Measurements from ENCODE around the gene ATP8A2. TPM values are rescaled to one million over a fixed set of nuclear protein-coding genes. Genes with fewer than 3 reads are reported as not detected.
"Not testable (repeated sequence)": the region's sequence is repeated elsewhere in the genome, so short reads cannot be mapped to it uniquely, and the experiment has no call there.

The ATP8A2 gene
- polyA plus RNA-seq, 4 donors: 5.2 to 11.3 (median 6.8) TPM

- no peak for DNase-seq (ENCODE audit: low read depth in 4 of 4, low spot score in 3 of 4)
These were observed 568.4 kb downstream of the ATP8A2 start for GRCh38 chr13:25939961-25940687.

DNA sequence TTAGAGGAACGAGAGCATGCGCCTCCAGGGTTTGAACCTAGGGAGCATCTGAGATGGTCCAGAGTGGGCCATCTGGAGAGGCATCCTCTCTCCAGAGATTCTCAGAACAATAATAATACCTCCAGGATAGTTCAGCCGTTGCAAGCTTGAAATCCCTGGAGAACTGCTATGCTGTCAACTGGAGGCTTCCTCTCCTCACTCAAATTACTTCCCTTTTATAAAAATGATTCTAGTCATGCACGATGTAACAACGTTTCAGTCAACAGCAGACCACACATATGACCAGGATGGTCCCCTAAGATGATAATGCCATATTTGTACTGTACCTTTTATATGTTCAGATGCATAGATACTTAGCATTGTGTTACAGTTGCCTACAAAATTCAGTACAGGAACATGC, 571.3 kb downstream of the ATP8A2 start:
- DNase-seq (ENCODE audit: low read depth in 4 of 4, low spot score in 3 of 4): no peak

DNA sequence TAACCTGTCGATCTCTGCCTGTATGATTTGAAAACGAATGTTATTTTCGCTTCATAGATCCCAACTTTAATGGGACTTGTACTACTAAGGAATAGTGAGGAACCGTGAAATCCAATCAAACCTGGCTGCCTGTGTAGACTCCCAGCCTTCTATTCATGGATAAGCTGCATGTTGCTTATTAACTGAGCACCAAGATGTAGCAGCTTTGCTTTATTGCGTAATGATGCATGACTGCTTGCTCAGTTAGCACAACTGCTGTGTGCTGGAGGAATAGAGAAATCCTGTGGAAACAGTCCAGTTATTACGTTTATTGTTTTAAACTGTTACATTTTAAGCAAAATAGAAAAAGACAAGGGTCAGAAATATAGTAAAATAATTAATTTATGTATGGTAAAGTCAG, 571.9 kb downstream of the ATP8A2 start:
- no peak for DNase-seq (ENCODE audit: low read depth in 4 of 4, low spot score in 3 of 4)

- no peak for DNase-seq (ENCODE audit: low read depth in 4 of 4, low spot score in 3 of 4)
These were observed 573.8 kb downstream of the ATP8A2 start for GRCh38 chr13:25945596-25945995.

GRCh38 chr13:25946321-25946720, 574.5 kb downstream of the ATP8A2 start:
- no peak for DNase-seq (ENCODE audit: low read depth in 4 of 4, low spot score in 3 of 4)

- DNase-seq (ENCODE audit: low read depth in 4 of 4, low spot score in 3 of 4): no peak
These were observed 577.1 kb downstream of the ATP8A2 start for GRCh38 chr13:25948910-25949309.

DNA sequence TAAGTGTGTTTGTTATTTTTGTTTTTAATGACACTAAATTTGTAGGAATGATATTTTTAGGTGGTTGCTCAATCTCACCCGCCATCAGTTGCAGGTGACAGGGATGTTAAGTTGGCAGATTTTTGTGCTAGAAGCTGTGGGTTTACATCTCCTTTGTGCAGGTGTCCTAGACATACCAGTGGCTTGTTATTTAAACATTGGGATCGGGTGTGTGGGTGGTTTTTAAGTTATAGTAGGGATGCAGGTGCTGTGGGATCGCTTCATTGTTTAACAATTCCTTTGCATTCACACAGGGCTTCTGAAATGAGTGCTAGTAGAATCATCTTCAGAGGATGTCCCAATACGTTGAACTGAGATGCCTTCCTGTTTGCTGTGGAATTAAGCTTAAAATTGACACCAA, 580.1 kb downstream of the ATP8A2 start:
- no peak for DNase-seq (ENCODE audit: low read depth in 4 of 4, low spot score in 3 of 4)

- not testable (repeated sequence) for DNase-seq (ENCODE audit: low read depth in 4 of 4, low spot score in 3 of 4)
These were observed 582.3 kb downstream of the ATP8A2 start for GRCh38 chr13:25954080-25954479.

GRCh38 chr13:25954943-25955342, 583.2 kb downstream of the ATP8A2 start:
- DNase-seq (ENCODE audit: low read depth in 4 of 4, low spot score in 3 of 4): not testable (repeated sequence)

DNA sequence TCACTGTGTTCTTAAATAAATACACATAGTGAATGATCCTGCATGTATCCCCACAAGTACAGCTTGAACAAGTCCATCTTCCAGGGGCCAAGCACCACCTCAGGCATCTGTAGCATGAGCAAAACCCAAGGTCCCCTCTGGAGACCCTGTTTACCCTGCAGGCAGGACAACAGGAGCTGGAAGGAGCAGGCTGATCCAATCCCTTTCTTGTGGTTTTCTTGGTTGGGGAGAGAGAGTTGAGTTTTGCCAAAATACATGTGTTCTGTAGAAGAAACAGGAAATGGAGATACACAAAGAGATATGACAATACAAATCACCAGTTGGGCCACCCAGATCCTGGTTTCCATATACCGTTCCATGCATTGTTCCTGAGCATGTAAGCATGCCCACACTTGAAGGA, 587.2 kb downstream of the ATP8A2 start:
- DNase-seq (ENCODE audit: low read depth in 4 of 4, low spot score in 3 of 4): no peak

- no peak for DNase-seq (ENCODE audit: low read depth in 4 of 4, low spot score in 3 of 4)
These were observed 589.5 kb downstream of the ATP8A2 start for GRCh38 chr13:25961294-25961693.

DNA sequence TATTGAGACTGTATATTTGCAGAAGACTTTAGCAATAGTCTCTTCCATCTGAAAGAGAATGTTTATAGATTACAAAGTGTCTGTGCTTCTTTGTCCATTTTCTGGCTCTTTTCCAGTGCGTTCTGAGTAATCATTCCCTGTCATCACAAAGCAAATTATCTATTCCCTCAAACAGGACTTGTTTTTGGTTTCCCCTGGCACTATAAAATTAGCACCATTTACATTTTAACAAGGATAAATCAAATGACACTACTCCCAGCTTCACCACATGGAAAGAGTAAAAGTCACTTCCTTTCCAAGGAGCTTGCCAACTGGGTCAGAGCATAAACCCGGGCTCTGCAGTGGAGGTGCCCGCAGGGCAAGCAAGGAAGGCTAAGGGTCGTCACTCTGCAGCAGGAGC, 591.9 kb downstream of the ATP8A2 start:
- no peak for DNase-seq (ENCODE audit: low read depth in 4 of 4, low spot score in 3 of 4)

DNA sequence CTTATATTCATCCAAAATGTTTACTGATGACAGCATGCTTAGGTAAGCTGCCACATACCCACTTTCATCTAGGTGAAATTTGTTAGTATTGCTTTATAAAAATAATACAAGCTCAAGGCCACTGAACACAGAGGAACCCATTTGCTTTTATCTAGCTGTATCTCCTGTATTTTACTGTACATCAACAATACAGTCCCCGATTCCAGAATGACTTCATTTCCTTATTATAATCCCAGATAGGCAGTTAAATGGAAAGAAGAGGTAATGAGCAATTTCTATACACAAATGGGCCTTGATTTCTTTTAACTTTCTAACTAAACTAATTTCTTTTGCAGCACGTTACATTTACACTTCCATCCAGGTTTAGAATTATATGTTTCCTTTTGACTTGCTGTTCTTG, 593.8 kb downstream of the ATP8A2 start:
- DNase-seq (ENCODE audit: low read depth in 4 of 4, low spot score in 3 of 4): no peak

DNA sequence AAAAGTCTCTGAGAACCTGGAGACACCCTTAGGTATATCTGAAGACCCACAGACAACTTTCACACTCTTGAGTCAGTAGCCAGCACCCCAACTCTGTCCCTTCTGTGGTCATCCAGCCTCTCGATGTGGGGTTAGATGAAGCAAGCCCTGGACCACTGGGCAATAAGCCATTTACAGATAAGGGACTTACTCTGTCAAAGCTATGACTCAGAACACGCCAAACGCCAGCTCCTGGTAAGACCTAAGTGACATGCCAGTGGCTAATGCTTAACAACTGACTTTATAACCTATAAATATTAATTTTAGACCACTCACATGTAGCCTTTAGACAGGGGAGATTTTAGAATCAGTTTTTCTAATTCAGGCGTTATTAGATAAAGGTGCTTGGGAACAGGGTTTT, 594.3 kb downstream of the ATP8A2 start:
- DNase-seq (ENCODE audit: low read depth in 4 of 4, low spot score in 3 of 4): no peak

DNA sequence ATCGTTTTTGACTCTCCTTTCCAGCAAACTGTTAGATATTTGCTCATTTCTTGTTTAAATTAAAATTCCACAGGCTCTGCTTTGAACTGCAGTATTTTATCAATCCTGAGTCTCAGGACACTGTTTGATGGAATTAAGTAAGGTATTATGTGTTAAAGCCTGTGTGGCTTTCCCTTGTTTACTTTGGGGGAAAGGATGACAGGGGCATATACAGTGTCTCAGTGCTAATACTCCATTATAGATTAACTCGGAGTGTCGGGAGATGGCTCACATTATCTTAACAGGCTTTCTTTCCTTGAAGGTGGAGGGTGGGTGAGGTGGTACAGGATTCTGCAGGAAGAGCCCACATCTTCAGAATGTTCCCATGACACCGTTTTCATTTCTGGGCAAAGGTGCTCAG, 595.4 kb downstream of the ATP8A2 start:
- DNase-seq (ENCODE audit: low read depth in 4 of 4, low spot score in 3 of 4): no peak

GRCh38 chr13:25971047-25971446, 599.3 kb downstream of the ATP8A2 start:
- no peak for DNase-seq (ENCODE audit: low read depth in 4 of 4, low spot score in 3 of 4)

DNA sequence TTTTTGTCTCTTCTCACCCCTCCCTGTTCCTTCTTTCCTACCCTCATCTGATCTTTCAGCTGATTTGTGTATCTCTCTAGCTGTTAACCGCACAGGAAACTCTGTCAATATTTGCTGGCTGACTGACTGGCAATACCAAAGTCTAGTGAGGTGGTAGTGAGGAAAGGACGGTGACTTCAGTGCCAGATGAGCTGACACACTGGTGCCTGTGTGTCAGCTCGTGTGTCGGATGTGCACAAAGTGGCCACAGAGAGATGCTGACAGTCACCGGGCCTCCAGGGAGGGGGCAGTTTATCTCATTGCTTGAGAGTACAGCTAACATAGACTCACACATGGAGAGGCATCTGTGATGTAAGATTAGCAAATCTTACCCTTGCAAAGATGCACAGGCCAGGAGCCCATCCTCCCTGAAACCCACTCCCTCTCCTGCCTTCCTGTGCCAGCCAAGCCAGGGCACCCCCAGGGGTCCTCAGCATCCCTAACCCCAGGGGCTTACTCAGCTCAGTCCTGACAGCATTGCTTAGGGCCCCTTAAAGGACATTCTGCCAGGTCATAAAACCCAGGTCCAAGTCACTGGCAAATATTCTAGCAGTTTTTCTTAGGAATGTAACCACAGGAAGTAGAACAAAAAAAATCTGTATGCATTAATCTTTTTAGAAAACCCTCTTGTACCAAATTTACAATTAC, 599.8 kb downstream of the ATP8A2 start:
- no peak for DNase-seq (ENCODE audit: low read depth in 4 of 4, low spot score in 3 of 4)

- peak in 1 of 4 donors; percentile 44 for DNase-seq (ENCODE audit: low read depth in 4 of 4, low spot score in 3 of 4)
These were observed 601.3 kb downstream of the ATP8A2 start for GRCh38 chr13:25973085-25973484.

GRCh38 chr13:25973576-25973975, 601.8 kb downstream of the ATP8A2 start:
- no peak for DNase-seq (ENCODE audit: low read depth in 4 of 4, low spot score in 3 of 4)

DNA sequence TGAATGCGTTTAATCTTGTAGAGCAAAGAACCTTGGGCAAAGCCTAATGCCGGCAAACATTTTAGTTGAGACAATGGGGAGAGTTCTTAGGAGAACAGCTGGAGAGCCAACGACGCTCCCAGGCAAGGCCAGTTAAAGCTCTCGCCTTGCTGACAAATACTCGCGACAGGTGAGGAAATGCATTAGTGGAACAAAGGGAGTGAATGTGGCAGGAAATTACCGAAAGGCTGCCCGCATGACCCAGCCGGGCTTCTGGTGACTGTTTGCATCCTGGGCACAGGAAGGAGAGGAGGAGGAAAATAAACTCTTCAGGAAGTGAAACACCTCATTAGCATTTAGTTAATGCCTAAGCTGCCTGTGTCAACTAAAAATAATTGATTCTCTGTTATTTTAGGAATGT, 605.4 kb downstream of the ATP8A2 start:
- DNase-seq (ENCODE audit: low read depth in 4 of 4, low spot score in 3 of 4): peak in 1 of 4 donors; percentile 46

DNA sequence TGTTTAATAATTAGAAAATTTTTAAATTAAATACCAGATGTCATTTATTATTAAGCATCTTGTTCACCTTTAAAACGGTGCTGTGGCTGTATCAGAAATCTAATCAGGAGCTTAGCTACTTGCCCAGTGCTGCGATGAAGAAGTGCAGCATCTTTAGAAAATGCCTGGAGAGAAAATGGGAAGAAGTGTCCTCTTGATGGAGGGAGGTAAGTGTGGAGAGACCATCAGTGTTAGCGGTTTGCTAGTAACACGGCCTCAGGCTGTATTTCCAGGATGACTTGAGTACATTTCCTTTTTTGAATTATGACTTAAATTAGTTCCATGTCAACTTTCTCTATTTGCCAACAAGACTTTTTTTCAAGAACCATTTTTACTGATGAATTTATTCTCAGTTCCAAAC, 605.9 kb downstream of the ATP8A2 start:
- DNase-seq (ENCODE audit: low read depth in 4 of 4, low spot score in 3 of 4): no peak

GRCh38 chr13:25978961-25979360, 607.2 kb downstream of the ATP8A2 start:
- no peak for DNase-seq (ENCODE audit: low read depth in 4 of 4, low spot score in 3 of 4)

Data from left renal pelvis (tissue), 4 donors.